Astrocyte (in vitro differentiated cells and primary cell): ENCODE results near the gene CTCFL. TPM values are rescaled to one million over a fixed set of nuclear protein-coding genes. Genes with fewer than 3 reads are reported as not detected.

ENCODE experiments used
- DNase-seq: peaks from one replicate; pipeline ENCODE4 v3.0.0-alpha.2; 2010; ENCODE audit warnings: low read depth
- FAIRE-seq: peaks from 2 replicates; lab custom pipeline; 2011; peaks lifted over from hg19 to GRCh38; lab: Jason Lieb, UNC
- H2AFZ ChIP-seq: 2 replicates; pipeline ENCODE4 v1.6.0; 2012; ENCODE audit warnings: low read depth, low read length, inconsistent platforms
- H3K27ac ChIP-seq: 2 replicates; pipeline ENCODE4 v1.5.1; 2011; ENCODE audit warnings: low read depth, low read length, inconsistent platforms
- H3K27me3 ChIP-seq: 2 replicates; pipeline ENCODE4 v1.6.0; 2011; ENCODE audit warnings: low read length, inconsistent platforms; ENCODE audit not compliant: insufficient read depth
- H3K36me3 ChIP-seq: 2 replicates; pipeline ENCODE4 v1.5.1; 2011; ENCODE audit warnings: low read length, inconsistent platforms; ENCODE audit not compliant: insufficient read depth
- H3K4me1 ChIP-seq: 2 replicates; pipeline ENCODE4 v1.5.1; 2011; ENCODE audit warnings: low read length, inconsistent platforms; ENCODE audit not compliant: insufficient read depth
- H3K4me2 ChIP-seq: 2 replicates; pipeline ENCODE4 v1.6.0; 2012; ENCODE audit warnings: low read length, inconsistent platforms
- H3K4me3 ChIP-seq: 2 replicates; pipeline ENCODE4 v1.5.1; 2011; ENCODE audit warnings: low read depth, mild to moderate bottlenecking, low read length, inconsistent platforms; ENCODE audit not compliant: insufficient read depth
- H3K79me2 ChIP-seq: 2 replicates; pipeline ENCODE4 v1.6.0; 2012; ENCODE audit warnings: mild to moderate bottlenecking, low read length, inconsistent platforms; ENCODE audit not compliant: insufficient read depth
- H3K9ac ChIP-seq: 2 replicates; pipeline ENCODE4 v1.6.0; 2012; ENCODE audit warnings: mild to moderate bottlenecking, low read length, inconsistent platforms
- H3K9me3 ChIP-seq: 2 replicates; pipeline ENCODE4 v1.5.1; 2012; ENCODE audit warnings: low read depth, mild to moderate bottlenecking, low read length, inconsistent platforms; ENCODE audit not compliant: insufficient read depth
- H4K20me1 ChIP-seq: 2 replicates; pipeline ENCODE4 v1.6.0; 2012; ENCODE audit warnings: low read length, inconsistent platforms; ENCODE audit not compliant: insufficient read depth
- H3K27ac Mint-ChIP-seq: one replicate; pipeline ENCODE4 v1.8.0; 2021; ENCODE audit warnings: mild to moderate bottlenecking, mixed read lengths; ENCODE audit not compliant: unreplicated experiment
- H3K27me3 Mint-ChIP-seq: one replicate; pipeline ENCODE4 v1.8.0; 2021; ENCODE audit warnings: low read depth, mixed read lengths; ENCODE audit not compliant: unreplicated experiment
- H3K36me3 Mint-ChIP-seq: one replicate; pipeline ENCODE4 v1.8.0; 2021; ENCODE audit warnings: low read depth, mixed read lengths; ENCODE audit not compliant: unreplicated experiment
- H3K4me1 Mint-ChIP-seq: one replicate; pipeline ENCODE4 v1.8.0; 2021; ENCODE audit warnings: low read depth, mixed read lengths; ENCODE audit not compliant: unreplicated experiment
- H3K4me3 Mint-ChIP-seq: one replicate; pipeline ENCODE4 v1.8.0; 2021; ENCODE audit warnings: mild to moderate bottlenecking, moderate library complexity, mixed read lengths; ENCODE audit not compliant: unreplicated experiment
- H3K9me3 Mint-ChIP-seq: one replicate; pipeline ENCODE4 v1.8.0; 2021; ENCODE audit warnings: mild to moderate bottlenecking, mixed read lengths; ENCODE audit not compliant: unreplicated experiment
- EZH2 ChIP-seq: IDR thresholded peaks from 2 replicates; pipeline ENCODE4 v1.6.1; 2012; ENCODE audit warnings: mild to moderate bottlenecking, low read length, inconsistent platforms; ENCODE audit not compliant: insufficient read depth
- total RNA-seq: library from RNA; stranded (reverse); gene quantifications from 2 replicates; pipeline ENCODE4 v1.2.1, GENCODE V29; 2021
- TF ChIP-seq, protein P1 (sequence below): IDR thresholded peaks from 2 replicates; pipeline ENCODE4 v1.5.1; 2011; ENCODE audit warnings: low read depth, mild to moderate bottlenecking, inconsistent platforms, low read length, moderate library complexity; ENCODE audit not compliant: insufficient read depth

CTCFL gene
- total RNA-seq, 1 donor from 2014 or later, result not detected

DNA sequence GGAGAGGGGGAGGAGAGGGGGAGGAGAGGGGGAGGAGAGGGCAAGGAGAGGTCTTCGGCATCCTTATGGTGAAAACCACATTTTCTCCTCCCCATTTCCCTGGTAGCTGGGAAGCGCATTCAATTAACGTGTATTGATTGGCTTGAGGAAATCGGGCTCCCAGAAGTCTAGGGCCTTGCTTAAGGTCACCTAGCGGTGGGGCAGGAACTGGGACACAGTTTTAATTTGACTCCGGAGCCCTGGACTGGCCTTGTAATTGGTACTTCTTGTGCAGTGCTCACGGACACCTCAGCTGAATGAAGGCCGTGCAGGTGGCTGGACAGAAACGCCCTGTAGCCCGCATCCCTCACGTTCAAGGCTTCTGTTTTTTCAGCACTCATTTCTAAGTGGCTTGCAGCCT, 42.8 kb downstream of the CTCFL start:
- Mint-ChIP-seq H3K36me3 (no peaks in the 10 kb centered on the region), H3K4me1 (no peaks in the 10 kb centered on the region), H3K27me3 (peaks cover 12% of the 10 kb centered on the region), H3K4me3 (no peak overlapping the region), H3K27ac (no peak overlapping the region), H3K9me3 (no peaks in the 10 kb centered on the region)
- no peak overlapping the region for H3K4me2 ChIP-seq
- FAIRE-seq, result no peak
- no peak overlapping the region for H2AFZ ChIP-seq
- no peak for TF ChIP-seq EZH2
- TF ChIP-seq, protein P1, sequence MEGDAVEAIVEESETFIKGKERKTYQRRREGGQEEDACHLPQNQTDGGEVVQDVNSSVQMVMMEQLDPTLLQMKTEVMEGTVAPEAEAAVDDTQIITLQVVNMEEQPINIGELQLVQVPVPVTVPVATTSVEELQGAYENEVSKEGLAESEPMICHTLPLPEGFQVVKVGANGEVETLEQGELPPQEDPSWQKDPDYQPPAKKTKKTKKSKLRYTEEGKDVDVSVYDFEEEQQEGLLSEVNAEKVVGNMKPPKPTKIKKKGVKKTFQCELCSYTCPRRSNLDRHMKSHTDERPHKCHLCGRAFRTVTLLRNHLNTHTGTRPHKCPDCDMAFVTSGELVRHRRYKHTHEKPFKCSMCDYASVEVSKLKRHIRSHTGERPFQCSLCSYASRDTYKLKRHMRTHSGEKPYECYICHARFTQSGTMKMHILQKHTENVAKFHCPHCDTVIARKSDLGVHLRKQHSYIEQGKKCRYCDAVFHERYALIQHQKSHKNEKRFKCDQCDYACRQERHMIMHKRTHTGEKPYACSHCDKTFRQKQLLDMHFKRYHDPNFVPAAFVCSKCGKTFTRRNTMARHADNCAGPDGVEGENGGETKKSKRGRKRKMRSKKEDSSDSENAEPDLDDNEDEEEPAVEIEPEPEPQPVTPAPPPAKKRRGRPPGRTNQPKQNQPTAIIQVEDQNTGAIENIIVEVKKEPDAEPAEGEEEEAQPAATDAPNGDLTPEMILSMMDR, result no peak
- no peaks in the 10 kb centered on the region for H3K79me2 ChIP-seq
- H3K9me3 ChIP-seq, result no peaks in the 10 kb centered on the region
- peaks cover 7% of the 10 kb centered on the region for H3K27me3 ChIP-seq
- H4K20me1 ChIP-seq, result no peaks in the 10 kb centered on the region
- no peaks in the 10 kb centered on the region for H3K4me1 ChIP-seq
- no peaks in the 10 kb centered on the region for H3K36me3 ChIP-seq
- no peak overlapping the region for H3K4me3 ChIP-seq
- no peak for DNase-seq
- no peak overlapping the region for H3K27ac ChIP-seq
- H3K9ac ChIP-seq, result no peak overlapping the region

DNA sequence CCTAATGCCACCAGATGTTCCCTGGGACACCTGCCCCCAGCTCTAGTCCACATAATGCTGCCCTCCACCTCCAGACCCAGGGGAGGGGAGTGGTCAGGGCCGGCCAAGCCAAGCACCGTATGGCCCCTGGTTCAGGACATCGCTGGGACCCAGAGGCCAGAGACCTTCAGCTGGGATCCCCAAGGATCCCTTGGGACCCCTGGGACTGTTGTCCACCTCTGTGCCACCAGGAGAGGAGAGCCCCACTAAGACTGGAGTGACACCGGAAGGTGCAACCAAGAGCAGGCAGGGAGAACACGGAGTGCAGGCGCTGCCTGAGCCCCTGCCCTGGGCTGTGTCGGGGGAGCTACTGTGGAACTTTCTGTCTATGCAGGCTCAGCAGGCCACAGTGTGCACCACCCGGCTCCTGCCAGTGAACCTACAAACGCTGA, 43.6 kb downstream of the CTCFL start:
- H3K27me3 Mint-ChIP-seq, result peaks cover 15% of the 10 kb centered on the region
- DNase-seq, result no peak
- Histone ChIP-seq H3K4me3 (no peak overlapping the region), H3K27ac (no peak overlapping the region), H3K9ac (no peak overlapping the region), H3K27me3 (peaks cover 12% of the 10 kb centered on the region), H3K9me3 (no peaks in the 10 kb centered on the region), H4K20me1 (no peaks in the 10 kb centered on the region), H3K79me2 (no peaks in the 10 kb centered on the region), H3K4me1 (no peaks in the 10 kb centered on the region), H3K36me3 (no peaks in the 10 kb centered on the region), H3K4me2 (no peak overlapping the region), H2AFZ (no peak overlapping the region)
- no peak overlapping the region for H3K27ac Mint-ChIP-seq
- TF ChIP-seq EZH2, result no peak
- TF ChIP-seq, protein P1, result no peak
- no peaks in the 10 kb centered on the region for H3K4me1 Mint-ChIP-seq
- no peaks in the 10 kb centered on the region for H3K36me3 Mint-ChIP-seq
- H3K4me3 Mint-ChIP-seq, result no peak overlapping the region
- no peak for FAIRE-seq
- H3K9me3 Mint-ChIP-seq, result no peaks in the 10 kb centered on the region

DNA sequence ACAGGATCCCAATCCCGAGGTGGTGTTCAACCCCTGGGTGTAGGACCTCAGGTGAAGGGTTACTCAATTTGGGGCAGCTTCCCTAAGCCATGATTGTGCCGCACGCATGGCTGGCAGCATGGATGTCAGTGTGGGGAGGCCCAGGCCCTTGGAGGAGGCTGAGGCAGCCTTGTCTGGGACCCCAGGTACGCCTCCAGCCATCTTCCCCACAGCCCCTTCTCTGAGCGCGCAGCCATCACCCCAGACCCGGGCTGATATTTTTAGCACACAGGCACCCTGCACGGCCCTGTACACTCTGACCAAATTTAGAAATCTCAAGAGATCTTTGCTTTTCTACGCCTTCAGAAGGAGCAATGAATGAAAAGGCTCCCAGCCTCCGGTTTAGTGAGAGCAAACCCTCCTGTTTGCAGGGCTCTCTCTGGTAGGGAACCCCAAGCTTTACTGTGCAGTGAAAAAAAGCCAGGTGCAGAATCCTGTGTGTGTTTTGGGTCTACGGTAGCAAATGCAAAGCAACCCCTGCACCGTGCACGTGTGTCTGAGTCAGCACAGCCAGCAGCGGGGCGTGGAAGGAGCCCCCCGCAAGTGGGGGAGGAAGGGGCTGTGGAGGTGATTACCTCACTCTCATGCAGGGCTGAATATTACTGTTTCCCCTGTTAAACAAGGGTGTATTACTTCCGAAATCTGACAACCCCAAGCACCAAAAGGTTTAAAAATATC, 44.3 kb downstream of the CTCFL start:
- no peaks in the 10 kb centered on the region for H3K36me3 Mint-ChIP-seq
- Histone ChIP-seq H3K27me3 (peaks cover 17% of the 10 kb centered on the region), H4K20me1 (no peaks in the 10 kb centered on the region), H3K27ac (no peak overlapping the region), H3K9me3 (no peaks in the 10 kb centered on the region), H3K9ac (no peak overlapping the region), H3K79me2 (no peaks in the 10 kb centered on the region), H3K4me3 (no peak overlapping the region), H3K4me1 (no peaks in the 10 kb centered on the region), H3K4me2 (no peak overlapping the region), H2AFZ (no peak overlapping the region), H3K36me3 (no peaks in the 10 kb centered on the region)
- no peak overlapping the region for H3K27ac Mint-ChIP-seq
- H3K4me1 Mint-ChIP-seq, result no peaks in the 10 kb centered on the region
- TF ChIP-seq EZH2, result no peak
- FAIRE-seq (no peak), DNase-seq (no peak)
- no peak overlapping the region for H3K4me3 Mint-ChIP-seq
- no peaks in the 10 kb centered on the region for H3K9me3 Mint-ChIP-seq
- peaks cover 15% of the 10 kb centered on the region for H3K27me3 Mint-ChIP-seq
